IMR-90 (cell line): Measurements from ENCODE around the gene HMX1. TPM values are rescaled to one million over a fixed set of nuclear protein-coding genes. Genes with fewer than 3 reads are reported as not detected.

Source experiments
- ATAC-seq: fragments of 200-7000 bp; cut with Tn5 transposase; 2 replicates; pipeline ENCODE4 v1.9.1; 2020; ENCODE audit warnings: low read depth, mild to moderate bottlenecking, moderate library complexity
- BruUV-seq: library from RNA; stranded (reverse); fragments of 400-500 nt; replicated peaks from 2 replicates; lab custom pipeline; 2021; lab: Mats Ljungman, UMichigan
- CTCF ChIA-PET: fragments of 300-600 bp; formaldehyde crosslinking; extraction: SDS; loops from one replicate; lab custom pipeline; 2021; ENCODE audit warnings: antibody characterized with exemption; lab: Yijun Ruan, JAX
- POLR2A ChIA-PET: fragments of 300-600 bp; sonication (Branson Sonifier 250); formaldehyde crosslinking; loops from one replicate; lab custom pipeline; 2022; ENCODE audit warnings: antibody characterized with exemption; ENCODE audit not compliant: unreplicated experiment; lab: Charles Lee
- DNase-seq: peaks from one replicate; pipeline ENCODE4 v3.0.0; 2013
- H2AFZ ChIP-seq: replicated peaks from 2 replicates; pipeline ENCODE3; 2013; ENCODE audit warnings: low read length, mild to moderate bottlenecking; ENCODE audit not compliant: poor library complexity
- H2AK5ac ChIP-seq: 2 replicates; pipeline ENCODE4 v1.6.1; 2013; ENCODE audit warnings: low read depth, low read length, inconsistent platforms
- H2AK9ac ChIP-seq: replicated peaks from 2 replicates; pipeline ENCODE3; 2013; ENCODE audit warnings: mild to moderate bottlenecking, low read depth, low read length, moderate library complexity; ENCODE audit not compliant: poor library complexity
- H2BK120ac ChIP-seq: 2 replicates; pipeline ENCODE4 v1.6.1; 2013; ENCODE audit warnings: low read depth, low read length, inconsistent platforms
- H2BK15ac ChIP-seq: 3 replicates; pipeline ENCODE4 v1.6.1; 2013; ENCODE audit warnings: low read depth, low read length, inconsistent platforms
- H2BK20ac ChIP-seq: 2 replicates; pipeline ENCODE4 v1.6.1; 2013; ENCODE audit warnings: low read depth, mild to moderate bottlenecking, inconsistent platforms, low read length, moderate library complexity
- H2BK5ac ChIP-seq: 2 replicates; pipeline ENCODE4 v1.6.1; 2013; ENCODE audit warnings: mild to moderate bottlenecking, low read depth, low read length, inconsistent platforms; ENCODE audit not compliant: poor library complexity, severe bottlenecking
- H3K14ac ChIP-seq: replicated peaks from 2 replicates; pipeline ENCODE4 v1.6.1; 2013; ENCODE audit warnings: low read depth, low read length, inconsistent platforms
- H3K18ac ChIP-seq: 2 replicates; pipeline ENCODE4 v1.6.1; 2013; ENCODE audit warnings: low read depth, low read length, control low read depth
- H3K23ac ChIP-seq: 2 replicates; pipeline ENCODE4 v1.6.1; 2013; ENCODE audit warnings: low read depth, low read length, inconsistent platforms
- H3K27ac ChIP-seq: 2 replicates; pipeline ENCODE4 v1.5.1; 2013; ENCODE audit warnings: mild to moderate bottlenecking, control low read depth, low read length; ENCODE audit not compliant: insufficient read depth
- H3K27me3 ChIP-seq: 2 replicates; pipeline ENCODE4 v1.6.1; 2013; ENCODE audit warnings: low read length; ENCODE audit not compliant: control insufficient read depth, insufficient read depth
- H3K36me3 ChIP-seq: 2 replicates; pipeline ENCODE4 v1.6.1; 2013; ENCODE audit warnings: low read length, mixed read lengths; ENCODE audit not compliant: control insufficient read depth, insufficient read depth
- H3K4ac ChIP-seq: 2 replicates; pipeline ENCODE4 v1.6.1; 2013; ENCODE audit warnings: low read depth, low read length, inconsistent platforms
- H3K4me1 ChIP-seq: 2 replicates; pipeline ENCODE4 v1.6.1; 2013; ENCODE audit warnings: low read length, mixed read lengths; ENCODE audit not compliant: control insufficient read depth, insufficient read depth
- H3K4me2 ChIP-seq: 2 replicates; pipeline ENCODE4 v1.6.1; 2013; ENCODE audit warnings: low read depth, mild to moderate bottlenecking, control low read depth, low read length, moderate library complexity
- H3K4me3 ChIP-seq: 2 replicates; pipeline ENCODE4 v1.5.1; 2013; ENCODE audit warnings: low read depth, mild to moderate bottlenecking, control low read depth, low read length, moderate library complexity; ENCODE audit not compliant: insufficient read depth
- H3K56ac ChIP-seq: 2 replicates; pipeline ENCODE4 v1.6.1; 2013; ENCODE audit warnings: low read length, inconsistent platforms; ENCODE audit not compliant: insufficient read depth; ENCODE audit errors: extremely low read depth
- H3K79me1 ChIP-seq, 2 experiments: 2 replicates each; pipeline ENCODE4 v1.6.1; 2013; ENCODE audit warnings: low read length in 2 of 2, inconsistent platforms in 1 of 2, low read depth in 1 of 2
- H3K9ac ChIP-seq: 2 replicates; pipeline ENCODE4 v1.6.1; 2013; ENCODE audit warnings: low read depth, low read length, control low read depth
- H3K9me1 ChIP-seq: 2 replicates; pipeline ENCODE4 v1.6.1; 2013; ENCODE audit warnings: low read length, inconsistent platforms; ENCODE audit not compliant: insufficient read depth
- H3K9me3 ChIP-seq: 2 replicates; pipeline ENCODE4 v1.6.1; 2013; ENCODE audit warnings: low read length; ENCODE audit not compliant: control insufficient read depth, insufficient read depth
- H4K20me1 ChIP-seq: 2 replicates; pipeline ENCODE4 v1.6.1; 2013; ENCODE audit warnings: low read length, inconsistent platforms; ENCODE audit not compliant: insufficient read depth
- H4K5ac ChIP-seq: 2 replicates; pipeline ENCODE4 v1.6.1; 2013; ENCODE audit warnings: mild to moderate bottlenecking, low read depth, low read length, control low read depth
- H4K8ac ChIP-seq, 2 experiments: 2 replicates each; pipeline ENCODE4 v1.6.1; 2013; ENCODE audit warnings: low read depth in 2 of 2, low read length in 2 of 2, control low read depth in 1 of 2, inconsistent platforms in 1 of 2
- H4K91ac ChIP-seq: 2 replicates; pipeline ENCODE4 v1.6.1; 2013; ENCODE audit warnings: low read depth, low read length, inconsistent platforms; ENCODE audit not compliant: insufficient read depth
- ELK1 ChIP-seq: fragments of 150-350 bp; IDR thresholded peaks from 2 replicates; pipeline ENCODE4 v1.6.1; 2016; ENCODE audit warnings: low read depth, mild to moderate bottlenecking, low read length, moderate library complexity, borderline replicate concordance
- MAZ ChIP-seq: IDR thresholded peaks from 2 replicates; pipeline ENCODE4 v1.6.1; 2012; ENCODE audit warnings: low read depth, mild to moderate bottlenecking, low read length, improper control_type of control experiment, moderate library complexity, borderline replicate concordance
- WGBS, 2 experiments: methylation state at CpG; one replicate each; pipeline versions ENCODE4 v1.1.5 to v1.1.7; 2013; ENCODE audit warnings: missing lambda C conversion rate in 2 of 2; ENCODE audit not compliant: insufficient read length in 1 of 2; ENCODE audit errors: extremely low coverage in 2 of 2; 5-methylcytosine and 5-hydroxymethylcytosine counted together
- dilution Hi-C: fragments of 300-500 bp; cut with HindIII; formaldehyde crosslinking; loops from one replicate; pipeline ENCODE4 v1.14.3; 2018; ENCODE audit warnings: low sequenced_read_pairs; ENCODE audit not compliant: unreplicated experiment
- in situ Hi-C: fragments of 300-500 bp; cut with MboI; formaldehyde crosslinking; loops from 3 replicates; pipeline ENCODE4 v1.14.3; 2019; ENCODE audit warnings: low sequenced_read_pairs, inconsistent platforms, mixed read lengths
- intact Hi-C: fragments of 100-400 bp; cut with micrococcal nuclease; formaldehyde crosslinking; loops from 2 replicates; pipeline ENCODE4 v1.10.0; 2022
- polyA plus RNA-seq, 3 experiments: library from polyadenylated mRNA; depleted of rRNA; stranded (reverse); fragments of >200 nt; gene quantifications; 2 replicates each; pipeline ENCODE4 v1.2.3, GENCODE V29; 2012; ENCODE audit warnings: low replicate concordance in 1 of 3
- total RNA-seq: library from RNA; depleted of rRNA; stranded (reverse); fragments of >200 nt; gene quantifications from 2 replicates; pipeline ENCODE4 v1.2.3, GENCODE V29; 2012

The HMX1 gene
- total and polyA plus RNA-seq, 2 of the 4 experiments (the other 2 are of a cell fraction): not detected

GRCh38 chr4:8818063-8818881 lies 53.4 kb downstream of the HMX1 start:
- Histone ChIP-seq H3K56ac (no peak overlapping the region), H3K9me1 (no peaks in the 10 kb centered on the region), H4K5ac (no peak overlapping the region), H3K4ac (no peak overlapping the region), H3K4me3 (no peak overlapping the region), H3K4me1 (no peaks in the 10 kb centered on the region), H3K18ac (no peak overlapping the region), H3K27me3 (no peaks in the 10 kb centered on the region), H3K4me2 (no peak overlapping the region), H2BK120ac (no peak overlapping the region), H2BK15ac (no peak overlapping the region), H2BK20ac (no peak overlapping the region), H3K9ac (no peak overlapping the region), H2AK5ac (no peak overlapping the region), H2BK5ac (no peak overlapping the region), H3K27ac (no peak overlapping the region), H4K91ac (no peak overlapping the region), H3K14ac (no peak overlapping the region), H4K8ac (no peak overlapping the region), H2AK9ac (no peak overlapping the region), H3K23ac (no peak overlapping the region), H4K20me1 (no peaks in the 10 kb centered on the region), H3K79me1 (no peaks in the 10 kb centered on the region), H2AFZ (no peak overlapping the region), H3K36me3 (no peaks in the 10 kb centered on the region), H3K9me3 (peaks cover 5% of the 10 kb centered on the region; the same call in 1 of the 2 replicates)
- intact Hi-C loops: no loop called here
- DNase-seq: no peak
- CTCF ChIA-PET: no interaction called here
- dilution Hi-C loops: no loop called here
- in situ Hi-C loops: no loop called here
- POLR2A ChIA-PET: no interaction called here
- no TSS peak for BruUV-seq
- TF ChIP-seq ELK1 (no peak), MAZ (no peak)
- ATAC-seq: no peak
- 45% methylated on average over 2 of the region's 11 CpGs; no CpG with 5 or more reads in 1 of the 2 experiments for WGBS, 2 experiments
